GM12873 (cell line): Measurements from ENCODE around the gene TMEM141.
A peak's percentile ranks its signal among the peaks of the same experiment; 100 is the strongest.

Experiments used
- CTCF ChIP-seq: IDR thresholded peaks from 2 replicates; pipeline ENCODE4 v1.5.1; 2012; ENCODE audit warnings: low read depth, mild to moderate bottlenecking, moderate library complexity, low read length, control low read depth; ENCODE audit not compliant: insufficient read depth; ENCODE audit errors: missing control alignments

TMEM141 gene

GRCh38 chr9:136784249-136784996 lies 6.7 kb upstream of the TMEM141 start:
- peak; percentile 40 for TF ChIP-seq CTCF

GRCh38 chr9:136784997-136785361 lies 6.2 kb upstream of the TMEM141 start:
- TF ChIP-seq CTCF = no peak

- TF ChIP-seq CTCF = no peak
Observed at GRCh38 chr9:136786451-136786850, 4.7 kb upstream of the TMEM141 start.

- peak; percentile 84 for TF ChIP-seq CTCF
Observed at GRCh38 chr9:136787690-136788400, 3.3 kb upstream of the TMEM141 start.

GRCh38 chr9:136789523-136789937 lies 1.6 kb upstream of the TMEM141 start:
- TF ChIP-seq CTCF = no peak

GRCh38 chr9:136791516-136792276 lies 552 bp downstream of the TMEM141 start:
- TF ChIP-seq CTCF = peak; percentile 96

- TF ChIP-seq CTCF = no peak
Observed at GRCh38 chr9:136792321-136793085, 1.4 kb downstream of the TMEM141 start.
